A204.1 (cell line): ENCODE measurements around the gene TCF3.
"Not testable (repeated sequence)": the region's sequence is repeated elsewhere in the genome, so short reads cannot be mapped to it uniquely, and the experiment has no call there.

Source experiments
- FAIRE-seq: peaks from 2 replicates; lab custom pipeline; 2012; peaks lifted over from hg19 to GRCh38; lab: Jason Lieb, UNC

Gene TCF3

GRCh38 chr19:1652471-1653299 is at the start of gene TCF3:
TSS of gene TCF3 (minus strand) at chr19:1652615. CDS start at chr19:1650248, 2,367 bp downstream.
- peak; percentile 99 for FAIRE-seq

- no peak for FAIRE-seq
Measured at GRCh38 chr19:1700733-1701663, 48.6 kb upstream of the TCF3 start.

- FAIRE-seq: no peak
Measured at GRCh38 chr19:1699998-1700732, 47.8 kb upstream of the TCF3 start.

GRCh38 chr19:1699386-1699785 is 47.0 kb upstream of the TCF3 start:
- no peak for FAIRE-seq

GRCh38 chr19:1698636-1699035 is 46.2 kb upstream of the TCF3 start:
- no peak for FAIRE-seq

- not testable (repeated sequence) for FAIRE-seq
Measured at GRCh38 chr19:1695481-1695880, 43.1 kb upstream of the TCF3 start.

- no peak for FAIRE-seq
Measured at GRCh38 chr19:1691589-1692290, 39.3 kb upstream of the TCF3 start.

GRCh38 chr19:1690699-1691307 is 38.4 kb upstream of the TCF3 start:
- FAIRE-seq: no peak

- FAIRE-seq: not testable (repeated sequence)
Measured at GRCh38 chr19:1685785-1686184, 33.4 kb upstream of the TCF3 start.

GRCh38 chr19:1685046-1685445 is 32.6 kb upstream of the TCF3 start:
- no peak for FAIRE-seq

GRCh38 chr19:1684573-1684912 is 32.1 kb upstream of the TCF3 start:
- FAIRE-seq: no peak

- FAIRE-seq: no peak
Measured at GRCh38 chr19:1683869-1684572, 31.6 kb upstream of the TCF3 start.

- no peak for FAIRE-seq
Measured at GRCh38 chr19:1680976-1681375, 28.6 kb upstream of the TCF3 start.

- FAIRE-seq: no peak
Measured at GRCh38 chr19:1678073-1678472, 25.7 kb upstream of the TCF3 start.

- FAIRE-seq: no peak
Measured at GRCh38 chr19:1676351-1677266, 24.2 kb upstream of the TCF3 start.

- FAIRE-seq: no peak
Measured at GRCh38 chr19:1675633-1676350, 23.4 kb upstream of the TCF3 start.

GRCh38 chr19:1674293-1674679 is 21.9 kb upstream of the TCF3 start:
- FAIRE-seq: no peak

- FAIRE-seq: no peak
Measured at GRCh38 chr19:1673645-1674292, 21.4 kb upstream of the TCF3 start.
